ENCODE measurements around the gene FAM25G.
"Not testable (repeated sequence)": the region's sequence is repeated elsewhere in the genome, so short reads cannot be mapped to it uniquely, and the experiment has no call there.

DNA sequence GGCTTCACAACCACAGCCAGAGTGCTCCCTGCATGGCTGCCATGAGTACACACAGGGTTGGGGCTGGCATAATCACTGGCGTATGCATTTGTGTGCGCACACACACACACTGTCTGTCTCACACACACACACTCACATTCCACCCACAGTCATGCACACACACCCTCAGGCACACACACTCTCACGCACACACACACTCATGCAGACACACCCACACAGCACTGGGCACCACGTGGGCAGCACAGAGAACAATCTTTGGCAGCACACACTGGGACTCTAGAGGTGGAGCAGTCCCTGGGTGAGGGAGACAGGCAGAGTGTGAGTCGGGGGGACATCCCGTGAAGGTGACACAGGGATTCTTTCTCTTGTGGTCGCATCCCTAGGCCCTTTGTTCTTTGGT is 18.0 kb downstream of the FAM25G start:
- TF ChIP-seq, protein P1, sequence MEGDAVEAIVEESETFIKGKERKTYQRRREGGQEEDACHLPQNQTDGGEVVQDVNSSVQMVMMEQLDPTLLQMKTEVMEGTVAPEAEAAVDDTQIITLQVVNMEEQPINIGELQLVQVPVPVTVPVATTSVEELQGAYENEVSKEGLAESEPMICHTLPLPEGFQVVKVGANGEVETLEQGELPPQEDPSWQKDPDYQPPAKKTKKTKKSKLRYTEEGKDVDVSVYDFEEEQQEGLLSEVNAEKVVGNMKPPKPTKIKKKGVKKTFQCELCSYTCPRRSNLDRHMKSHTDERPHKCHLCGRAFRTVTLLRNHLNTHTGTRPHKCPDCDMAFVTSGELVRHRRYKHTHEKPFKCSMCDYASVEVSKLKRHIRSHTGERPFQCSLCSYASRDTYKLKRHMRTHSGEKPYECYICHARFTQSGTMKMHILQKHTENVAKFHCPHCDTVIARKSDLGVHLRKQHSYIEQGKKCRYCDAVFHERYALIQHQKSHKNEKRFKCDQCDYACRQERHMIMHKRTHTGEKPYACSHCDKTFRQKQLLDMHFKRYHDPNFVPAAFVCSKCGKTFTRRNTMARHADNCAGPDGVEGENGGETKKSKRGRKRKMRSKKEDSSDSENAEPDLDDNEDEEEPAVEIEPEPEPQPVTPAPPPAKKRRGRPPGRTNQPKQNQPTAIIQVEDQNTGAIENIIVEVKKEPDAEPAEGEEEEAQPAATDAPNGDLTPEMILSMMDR (IDR thresholded peaks at IDR 0.05), result not testable (repeated sequence)
- not testable (repeated sequence) for TF ChIP-seq POLR2A (IDR thresholded peaks at IDR 0.05)
